Prostate gland (tissue), 2 donors: ENCODE measurements around the gene EPC2.

Source experiments
- POLR2A ChIP-seq: fragments of 450-650 bp; IDR thresholded peaks from one replicate; pipeline ENCODE4 v1.6.1; 2016; ENCODE audit warnings: antibody characterized with exemption, mild to moderate bottlenecking
- TF ChIP-seq, protein P1 (sequence below), 4 experiments: fragments of 200-600 bp in 2 of 4; fragments of 450-650 bp in 2 of 4; sonication (generic) in 2 of 4; IDR thresholded peaks; 1 replicate in 3 of 4; 2 replicates in 1 of 4; pipeline ENCODE4 v1.5.1; 2016 to 2019; ENCODE audit warnings: antibody characterized with exemption in 4 of 4, mild to moderate bottlenecking in 2 of 4, moderate library complexity in 2 of 4

DNA sequence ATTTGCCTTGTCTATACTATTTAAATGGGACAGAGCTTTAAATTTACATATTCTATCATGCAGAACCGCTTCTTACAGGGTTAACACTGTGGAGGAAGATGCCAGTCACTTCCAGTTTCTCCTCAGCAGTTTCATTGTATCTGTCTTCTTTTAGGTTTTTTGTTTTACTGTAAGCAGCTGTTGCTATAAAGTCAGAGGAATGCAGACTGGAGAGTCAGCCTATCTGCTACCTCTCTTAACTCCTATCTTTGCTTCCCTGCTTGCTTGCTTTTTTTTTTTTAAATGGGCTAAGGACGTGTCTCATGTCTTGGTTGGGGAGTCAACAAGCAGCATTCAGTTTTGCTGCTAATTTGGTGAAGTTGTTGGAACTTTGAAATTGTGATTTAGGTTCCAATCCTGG lies 8.9 kb downstream of the EPC2 start:
- TF ChIP-seq, protein P1, sequence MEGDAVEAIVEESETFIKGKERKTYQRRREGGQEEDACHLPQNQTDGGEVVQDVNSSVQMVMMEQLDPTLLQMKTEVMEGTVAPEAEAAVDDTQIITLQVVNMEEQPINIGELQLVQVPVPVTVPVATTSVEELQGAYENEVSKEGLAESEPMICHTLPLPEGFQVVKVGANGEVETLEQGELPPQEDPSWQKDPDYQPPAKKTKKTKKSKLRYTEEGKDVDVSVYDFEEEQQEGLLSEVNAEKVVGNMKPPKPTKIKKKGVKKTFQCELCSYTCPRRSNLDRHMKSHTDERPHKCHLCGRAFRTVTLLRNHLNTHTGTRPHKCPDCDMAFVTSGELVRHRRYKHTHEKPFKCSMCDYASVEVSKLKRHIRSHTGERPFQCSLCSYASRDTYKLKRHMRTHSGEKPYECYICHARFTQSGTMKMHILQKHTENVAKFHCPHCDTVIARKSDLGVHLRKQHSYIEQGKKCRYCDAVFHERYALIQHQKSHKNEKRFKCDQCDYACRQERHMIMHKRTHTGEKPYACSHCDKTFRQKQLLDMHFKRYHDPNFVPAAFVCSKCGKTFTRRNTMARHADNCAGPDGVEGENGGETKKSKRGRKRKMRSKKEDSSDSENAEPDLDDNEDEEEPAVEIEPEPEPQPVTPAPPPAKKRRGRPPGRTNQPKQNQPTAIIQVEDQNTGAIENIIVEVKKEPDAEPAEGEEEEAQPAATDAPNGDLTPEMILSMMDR (IDR thresholded peaks at IDR 0.05) = no peak
- TF ChIP-seq POLR2A = no peak
